H1 (cell line): Measurements from ENCODE around the gene TBC1D24. TPM values are rescaled to one million over a fixed set of nuclear protein-coding genes. Genes with fewer than 3 reads are reported as not detected.

Experiments used
- CTCF ChIA-PET: fragments of 300-600 bp; sonication (Branson Sonifier 250); formaldehyde crosslinking; loops from one replicate; lab custom pipeline; 2021; ENCODE audit not compliant: partially characterized antibody; lab: Charles Lee
- POLR2A ChIA-PET: fragments of 300-600 bp; sonication (Branson Sonifier 250); formaldehyde crosslinking; loops from one replicate; lab custom pipeline; 2021; ENCODE audit warnings: inconsistent platforms; ENCODE audit not compliant: partially characterized antibody; lab: Charles Lee
- DNase-seq, 2 experiments: peaks; one replicate each; pipeline versions ENCODE4 v3.0.0 to v3.0.0-alpha.2; 2010 to 2022; ENCODE audit warnings: low spot score in 2 of 2, low read depth in 1 of 2, mixed read lengths in 1 of 2
- FAIRE-seq: peaks from 2 replicates; lab custom pipeline; 2011; peaks lifted over from hg19 to GRCh38; lab: Jason Lieb, UNC
- H2AFZ ChIP-seq: 2 replicates; pipeline ENCODE4 v1.8.1; 2012; ENCODE audit warnings: low read length, inconsistent platforms
- H2AK5ac ChIP-seq: 2 replicates; pipeline ENCODE4 v1.6.1; 2013; ENCODE audit warnings: low read depth, low read length
- H2BK120ac ChIP-seq: replicated peaks from 2 replicates; pipeline ENCODE3; 2013; ENCODE audit warnings: low read depth, low read length, inconsistent platforms
- H2BK12ac ChIP-seq: 2 replicates; pipeline ENCODE4 v1.6.1; 2013; ENCODE audit warnings: low read depth, low read length
- H2BK15ac ChIP-seq: 2 replicates; pipeline ENCODE4 v1.6.1; 2013; ENCODE audit warnings: low read length
- H2BK20ac ChIP-seq: 2 replicates; pipeline ENCODE4 v1.6.1; 2013; ENCODE audit warnings: low read length
- H2BK5ac ChIP-seq: 2 replicates; pipeline ENCODE4 v1.6.1; 2013; ENCODE audit warnings: low read depth, low read length
- H3K14ac ChIP-seq: 2 replicates; pipeline ENCODE4 v1.6.1; 2013; ENCODE audit warnings: inconsistent platforms; ENCODE audit not compliant: insufficient read length
- H3K18ac ChIP-seq: 2 replicates; pipeline ENCODE4 v1.6.1; 2013; ENCODE audit warnings: low read length; ENCODE audit errors: extremely low read depth
- H3K23ac ChIP-seq: 2 replicates; pipeline ENCODE4 v1.6.1; 2013; ENCODE audit warnings: inconsistent platforms; ENCODE audit not compliant: insufficient read length
- H3K23me2 ChIP-seq: 2 replicates; pipeline ENCODE4 v1.6.1; 2013; ENCODE audit warnings: low read depth, low read length
- H3K27ac ChIP-seq: 2 replicates; pipeline ENCODE4 v1.6.1; 2011; ENCODE audit warnings: low read depth, low read length, inconsistent platforms
- H3K27me3 ChIP-seq, 4 experiments: replicated peaks in 1 of 4; 1 replicate in 1 of 4; 2 replicates in 3 of 4; pipeline versions ENCODE4 v1.6.1 to v1.8.1; 2011 to 2013; ENCODE audit warnings: low read length in 3 of 4, mild to moderate bottlenecking in 3 of 4, inconsistent platforms in 2 of 4, mixed read lengths in 2 of 4, moderate library complexity in 1 of 4; ENCODE audit not compliant: control insufficient read depth in 3 of 4, insufficient read depth in 3 of 4; ENCODE audit errors: extremely low read depth in 1 of 4
- H3K36me3 ChIP-seq, 4 experiments: 2 replicates each; pipeline versions ENCODE4 v1.6.1 to v1.8.1; 2011 to 2013; ENCODE audit warnings: mild to moderate bottlenecking in 4 of 4, low read length in 3 of 4, moderate library complexity in 2 of 4, control low read depth in 1 of 4, inconsistent platforms in 1 of 4; ENCODE audit not compliant: insufficient read depth in 4 of 4, control insufficient read depth in 2 of 4
- H3K4ac ChIP-seq: replicated peaks from 2 replicates; pipeline ENCODE3; 2013; ENCODE audit warnings: low read length, low read depth, mixed read lengths, inconsistent platforms; ENCODE audit not compliant: insufficient read length
- H3K4me1 ChIP-seq, 4 experiments: replicated peaks in 1 of 4; 1 replicate in 1 of 4; 2 replicates in 3 of 4; pipeline versions ENCODE4 v1.6.1 to v1.8.1; 2011 to 2013; ENCODE audit warnings: low read length in 3 of 4, inconsistent platforms in 2 of 4, mixed read lengths in 1 of 4; ENCODE audit not compliant: insufficient read depth in 4 of 4, control insufficient read depth in 3 of 4
- H3K4me2 ChIP-seq, 2 experiments: 2 replicates each; pipeline versions ENCODE4 v1.6.1 to v1.8.1; 2011 to 2013; ENCODE audit warnings: low read depth in 2 of 2, low read length in 2 of 2, control low read depth in 1 of 2, inconsistent platforms in 1 of 2, mild to moderate bottlenecking in 1 of 2; ENCODE audit not compliant: insufficient read depth in 1 of 2
- H3K4me3 ChIP-seq, 4 experiments: fragments of 200-600, 300-600 bp in 1 of 4; sonication (generic), shearing (Covaris generic), sonication (Bioruptor Twin) in 1 of 4; 2 replicates each; pipeline versions ENCODE4 v1.5.1 to v1.8.1; 2011 to 2016; ENCODE audit warnings: low read length in 4 of 4, low read depth in 3 of 4, control low read depth in 2 of 4, inconsistent platforms in 2 of 4, mild to moderate bottlenecking in 2 of 4, mixed read lengths in 1 of 4, moderate library complexity in 1 of 4; ENCODE audit not compliant: insufficient read depth in 2 of 4; ENCODE audit errors: extremely low read depth in 1 of 4
- H3K56ac ChIP-seq: replicated peaks from 2 replicates; pipeline ENCODE3; 2013; ENCODE audit warnings: low read depth, mild to moderate bottlenecking, mixed read lengths, low read length, inconsistent platforms; ENCODE audit not compliant: insufficient read length
- H3K79me1 ChIP-seq: 2 replicates; pipeline ENCODE4 v1.6.1; 2013; ENCODE audit warnings: low read depth, low read length, control low read depth
- H3K79me2 ChIP-seq, 2 experiments: 2 replicates each; pipeline versions ENCODE4 v1.6.1 to v1.8.1; 2012 to 2013; ENCODE audit warnings: low read length in 2 of 2, mild to moderate bottlenecking in 2 of 2, inconsistent platforms in 1 of 2; ENCODE audit not compliant: insufficient read depth in 2 of 2, control insufficient read depth in 1 of 2
- H3K9ac ChIP-seq, 4 experiments: replicated peaks in 1 of 4; 1 replicate in 1 of 4; 2 replicates in 3 of 4; pipeline versions ENCODE4 v1.6.1 to v1.8.1; 2011 to 2013; ENCODE audit warnings: low read depth in 3 of 4, low read length in 3 of 4, control low read depth in 2 of 4, mild to moderate bottlenecking in 2 of 4, moderate library complexity in 2 of 4, inconsistent platforms in 1 of 4; ENCODE audit errors: extremely low read depth in 1 of 4
- H3K9me3 ChIP-seq, 2 experiments: 2 replicates each; pipeline versions ENCODE4 v1.6.1 to v1.8.1; 2012 to 2013; ENCODE audit warnings: mild to moderate bottlenecking in 2 of 2, moderate library complexity in 2 of 2, control low read depth in 1 of 2, inconsistent platforms in 1 of 2, low read depth in 1 of 2, low read length in 1 of 2, mixed read lengths in 1 of 2; ENCODE audit not compliant: insufficient read depth in 2 of 2
- H4K20me1 ChIP-seq, 2 experiments: replicated peaks in 1 of 2; 2 replicates each; pipeline versions ENCODE3 to v1.8.1; 2011 to 2013; ENCODE audit warnings: inconsistent platforms in 2 of 2, low read length in 2 of 2, mild to moderate bottlenecking in 1 of 2; ENCODE audit not compliant: insufficient read depth in 2 of 2, control insufficient read depth in 1 of 2
- H4K5ac ChIP-seq: 2 replicates; pipeline ENCODE4 v1.6.1; 2013; ENCODE audit warnings: low read length, low read depth, mixed read lengths, inconsistent platforms; ENCODE audit not compliant: insufficient read length
- H4K8ac ChIP-seq: 2 replicates; pipeline ENCODE4 v1.8.0; 2013; ENCODE audit warnings: mild to moderate bottlenecking, moderate library complexity, low read length, inconsistent platforms; ENCODE audit not compliant: insufficient read depth; ENCODE audit errors: extremely low read depth
- H4K91ac ChIP-seq: replicated peaks from 2 replicates; pipeline ENCODE3; 2013; ENCODE audit warnings: low read length, mixed read lengths, inconsistent platforms; ENCODE audit not compliant: insufficient read length
- JUN ChIP-seq: IDR thresholded peaks from 2 replicates; pipeline ENCODE4 v1.6.1; 2011; ENCODE audit warnings: low read depth, mild to moderate bottlenecking, improper control_type of control experiment, low read length
- RAD21 ChIP-seq, 2 experiments: IDR thresholded peaks in 1 of 2; conservative IDR thresholded peaks in 1 of 2; 2 replicates each; pipeline ENCODE4 v1.6.1; 2011; ENCODE audit warnings: low read depth in 2 of 2, low read length in 2 of 2, improper control_type of control experiment in 1 of 2, inconsistent platforms in 1 of 2, mild to moderate bottlenecking in 1 of 2, moderate library complexity in 1 of 2
- WGBS, 2 experiments: shearing (Covaris generic) in 1 of 2; methylation state at CpG; one replicate each; pipeline versions ENCODE4 v1.1.6 to v1.1.7; 2013 to 2015; ENCODE audit warnings: low lambda C conversion rate in 2 of 2, mixed read lengths in 2 of 2, inconsistent platforms in 1 of 2, low coverage in 1 of 2, missing lambda C conversion rate in 1 of 2; ENCODE audit not compliant: insufficient replicate concordance in 2 of 2, insufficient coverage in 1 of 2, insufficient read length in 1 of 2; ENCODE audit errors: extremely low coverage in 1 of 2, missing lambda C conversion rate in 1 of 2; 5-methylcytosine and 5-hydroxymethylcytosine counted together
- polyA plus RNA-seq, 7 experiments: library from polyadenylated mRNA; depleted of rRNA in 3 of 7; stranded (reverse) in 5 of 7; unstranded in 2 of 7; fragments of >200 nt in 5 of 7; fragments of 200-250 nt in 2 of 7; gene quantifications; 1 replicate in 5 of 7; 2 replicates in 1 of 7; 4 replicates in 1 of 7; pipeline versions ENCODE4 v1.2.1 to v1.2.3, GENCODE V29; 2011 to 2013; ENCODE audit warnings: missing spikeins in 2 of 7, mixed read lengths in 2 of 7
- total RNA-seq: library from RNA; stranded (reverse); fragmentation: NEBNext Ultra II Directional; extraction: Animal tissue kit (Norgen Biotek cat#: 25700); gene quantifications from 2 replicates; pipeline ENCODE4 v1.2.1, GENCODE V29; 2021

The TBC1D24 gene
- total and polyA plus RNA-seq, 2 of the 8 experiments (the other 6 are each of a cell fraction or from before 2014, with no cell fraction given) = 8.7 to 21.5 TPM

GRCh38 chr16:2482708-2483534 lies 8.0 kb downstream of the TBC1D24 start:
- Histone ChIP-seq H3K79me1 (peaks cover 21% of the 10 kb centered on the region), H2BK20ac (no peak overlapping the region), H2AFZ (no peak overlapping the region), H3K79me2 (peaks cover 0 to 2% of the 10 kb centered on the region in 2 experiments; a peak in 1 of 4 replicates), H3K4me3 (no peak overlapping the region), H3K23ac (no peak overlapping the region), H3K36me3 (no peaks in the 10 kb centered on the region), H3K4me2 (no peak overlapping the region), H3K56ac (no peak overlapping the region), H3K14ac (no peak overlapping the region), H3K4ac (no peak overlapping the region), H4K8ac (no peak overlapping the region; the same call in 1 of the 2 replicates), H3K27me3 (no peaks in the 10 kb centered on the region; a peak in 1 of 7 replicates), H3K4me1 (peaks cover 0 to 3% (median 0%) of the 10 kb centered on the region in 4 experiments; a peak in 1 of 7 replicates), H2AK5ac (no peak overlapping the region), H4K20me1 (peaks cover 4 to 6% of the 10 kb centered on the region in 2 experiments), H2BK5ac (no peak overlapping the region; the same call in 1 of the 2 replicates), H3K27ac (no peak overlapping the region), H3K18ac (no peak overlapping the region), H4K91ac (no peak overlapping the region), H3K9me3 (no peaks in the 10 kb centered on the region), H3K23me2 (no peaks in the 10 kb centered on the region), H2BK120ac (no peak overlapping the region), H2BK12ac (no peak overlapping the region), H4K5ac (no peak overlapping the region), H2BK15ac (no peak overlapping the region), H3K9ac (no peak overlapping the region)
- 86% methylated on average over 31 of the region's 32 CpGs; no CpG with 5 or more reads in 1 of the 2 experiments for WGBS, 2 experiments
- CTCF ChIA-PET = interaction anchor here (0.6 to 2.9 kb wide), 13 partner anchors 9 to 186 kb away, joined by 3 to 23 read pairs (median 4); partner anchors contain the start of genes TBC1D24 and TEDC2
- FAIRE-seq = no peak
- DNase-seq = no peak
- POLR2A ChIA-PET = interaction anchor here (0.8 to 2.0 kb wide), 7 partner anchors 9 to 330 kb away, joined by 3 to 6 read pairs (median 4); partner anchors contain the start of gene ECI1
- TF ChIP-seq JUN (no peak), RAD21 (IDR thresholded peaks at IDR 0.05 in 1 of 2, conservative IDR thresholded peaks at IDR 0.05 in 1 of 2; ENCODE audit: low read depth in 2 of 2, low read length in 2 of 2) (no peak)
